Measurements from ENCODE around the gene IPO4. TPM values are rescaled to one million over a fixed set of nuclear protein-coding genes. Genes with fewer than 3 reads are reported as not detected.

Gene IPO4
- total and polyA plus RNA-seq, 2 of the 8 experiments (the other 6 are each of a cell fraction or from before 2014, with no cell fraction given) = 55.5 to 108 TPM

- DNase-seq (ENCODE audit: low read depth in 1 of 2, low spot score in 2 of 2) (no peak), FAIRE-seq (no peak)
- Histone ChIP-seq H4K91ac (replicated peaks; ENCODE audit: insufficient read length, low read length) (no peak overlapping the region), H2AK5ac (ENCODE audit: low read depth, low read length) (no peak overlapping the region), H3K9me3 (ENCODE audit: insufficient read depth in 2 of 2, low read depth in 1 of 2, low read length in 1 of 2) (no peaks in the 10 kb centered on the region), H4K8ac (ENCODE audit: extremely low read depth, insufficient read depth, low read length) (no peak overlapping the region), H3K27ac (ENCODE audit: low read depth, low read length) (no peak overlapping the region), H2BK120ac (replicated peaks; ENCODE audit: low read depth, low read length) (no peak overlapping the region), H3K36me3 (ENCODE audit: control insufficient read depth in 2 of 4, insufficient read depth in 4 of 4, low read length in 3 of 4) (peaks cover 0 to 8% (median 2%) of the 10 kb centered on the region in 4 experiments; a peak in 3 of 8 replicates), H2BK12ac (ENCODE audit: low read depth, low read length) (no peak overlapping the region), H3K14ac (ENCODE audit: insufficient read length) (no peak overlapping the region), H3K56ac (replicated peaks; ENCODE audit: insufficient read length, low read depth, low read length) (no peak overlapping the region), H4K20me1 (replicated peaks in 1 of 2; ENCODE audit: control insufficient read depth in 1 of 2, insufficient read depth in 2 of 2, low read length in 2 of 2) (no peaks in the 10 kb centered on the region), H3K4me2 (ENCODE audit: insufficient read depth in 1 of 2, low read depth in 2 of 2, low read length in 2 of 2) (no peak overlapping the region), H3K4me3 (ENCODE audit: extremely low read depth in 1 of 4, insufficient read depth in 2 of 4, low read depth in 3 of 4, low read length in 4 of 4) (no peak overlapping the region), H4K5ac (ENCODE audit: insufficient read length, low read depth, low read length) (no peak overlapping the region), H2BK20ac (ENCODE audit: low read length) (no peak overlapping the region), H3K27me3 (replicated peaks in 1 of 4; ENCODE audit: control insufficient read depth in 3 of 4, extremely low read depth in 1 of 4, insufficient read depth in 3 of 4, low read length in 3 of 4) (no peaks in the 10 kb centered on the region), H3K4ac (replicated peaks; ENCODE audit: insufficient read length, low read depth, low read length) (no peak overlapping the region), H3K18ac (ENCODE audit: extremely low read depth, low read length) (no peak overlapping the region), H3K9ac (replicated peaks in 1 of 4; ENCODE audit: extremely low read depth in 1 of 4, low read depth in 3 of 4, low read length in 3 of 4) (no peak overlapping the region), H2AFZ (ENCODE audit: low read length) (no peak overlapping the region), H3K4me1 (replicated peaks in 1 of 4; ENCODE audit: control insufficient read depth in 3 of 4, insufficient read depth in 4 of 4, low read length in 3 of 4) (peaks cover 0 to 10% (median 5%) of the 10 kb centered on the region in 4 experiments; a peak in 4 of 7 replicates), H2BK5ac (ENCODE audit: low read depth, low read length) (no peak overlapping the region), H2BK15ac (ENCODE audit: low read length) (no peak overlapping the region), H3K79me2 (ENCODE audit: control insufficient read depth in 1 of 2, insufficient read depth in 2 of 2, low read length in 2 of 2) (no peaks in the 10 kb centered on the region), H3K23me2 (ENCODE audit: low read depth, low read length) (peaks cover 5% of the 10 kb centered on the region; the same call in 1 of the 2 replicates), H3K79me1 (ENCODE audit: low read depth, low read length) (no peaks in the 10 kb centered on the region), H3K23ac (ENCODE audit: insufficient read length) (no peak overlapping the region)
- ChIA-PET CTCF (ENCODE audit: partially characterized antibody) (interaction anchor here (0.7 kb wide), 1 partner anchor 25 kb away, joined by 4 read pairs; no protein-coding TSS in a partner anchor), POLR2A (ENCODE audit: partially characterized antibody) (interaction anchor here (1.0 to 11.1 kb wide), 8 partner anchors 8 to 81 kb away, joined by 3 to 100 read pairs (median 6); partner anchors contain the start of genes DCAF11, EMC9, NRL and RNF31)
- WGBS, 2 experiments (ENCODE audit: extremely low coverage in 1 of 2, insufficient coverage in 1 of 2, insufficient read length in 1 of 2, insufficient replicate concordance in 2 of 2, low coverage in 1 of 2, low lambda C conversion rate in 2 of 2, missing lambda C conversion rate in 1 of 2) = 90% methylated on average over 2 of the region's 2 CpGs; no CpG with 5 or more reads in 1 of the 2 experiments
- TF ChIP-seq NANOG (IDR thresholded peaks at IDR 0.05; ENCODE audit: insufficient read depth, low read depth, low read length, poor library complexity, severe bottlenecking) (no peak), CBX5 (IDR thresholded peaks at IDR 0.05; ENCODE audit: low read depth, low read length) (no peak), HDAC6 (IDR thresholded peaks at IDR 0.05; ENCODE audit: low read depth, low read length) (no peak), EP300 (IDR thresholded peaks at IDR 0.05; ENCODE audit: borderline replicate concordance in 1 of 2, low read depth in 2 of 2, low read length in 2 of 2) (no peak), JUND (IDR thresholded peaks at IDR 0.05; ENCODE audit: low read length) (no peak), PHF8 (conservative IDR thresholded peaks at IDR 0.05; ENCODE audit: low read depth, low read length) (no peak), SIN3A (conservative IDR thresholded peaks at IDR 0.05 in 1 of 2, IDR thresholded peaks at IDR 0.05 in 1 of 2; ENCODE audit: low read depth in 1 of 2, low read length in 2 of 2) (no peak), GTF2F1 (IDR thresholded peaks at IDR 0.05; ENCODE audit: borderline replicate concordance, low read depth, low read length) (no peak), SIRT6 (IDR thresholded peaks at IDR 0.05; ENCODE audit: low read length) (no peak), JUN (IDR thresholded peaks at IDR 0.05; ENCODE audit: low read depth, low read length) (no peak), TBP (IDR thresholded peaks at IDR 0.05; ENCODE audit: low read depth, low read length) (no peak)
Observed at GRCh38 chr14:24132976-24133375, 55.6 kb downstream of the IPO4 start.

Data from H1 (cell line).